ENCODE data around the gene ITPA. TPM values are rescaled to one million over a fixed set of nuclear protein-coding genes. Genes with fewer than 3 reads are reported as not detected.
"Not testable (repeated sequence)": the region's sequence is repeated elsewhere in the genome, so short reads cannot be mapped to it uniquely, and the experiment has no call there.

ITPA gene
- polyA plus RNA-seq, 3 donors from 2014 or later = 75.0 to 84.5 (median 76.3) TPM

DNA sequence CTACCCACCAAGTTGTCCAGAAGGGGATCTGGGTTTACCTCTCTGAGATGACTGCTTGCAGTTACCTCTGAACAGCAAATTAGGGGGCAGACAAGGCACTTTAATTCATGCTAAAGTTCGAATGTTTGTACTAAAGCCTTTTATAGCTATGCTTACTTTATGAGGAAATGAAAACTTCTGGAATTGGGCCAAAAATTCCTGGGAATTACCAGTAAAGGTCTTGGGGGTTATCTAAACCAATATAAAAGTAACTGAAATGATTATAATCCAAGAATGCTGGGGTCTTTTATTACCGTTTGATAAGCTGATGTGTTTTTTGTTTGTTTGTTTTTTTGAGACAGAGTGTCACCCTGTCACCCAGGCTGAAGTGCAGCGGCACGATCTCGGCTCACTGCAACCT, 28.0 kb upstream of the ITPA start:
- Mint-ChIP-seq H3K4me3 (no peak overlapping the region), H3K27me3 (ENCODE audit: low read depth in 3 of 3) (peaks cover 0 to 4% (median 2%) of the 10 kb centered on the region in 3 donors), H3K4me1 (no peaks in the 10 kb centered on the region), H3K36me3 (no peaks in the 10 kb centered on the region), H3K9me3 (no peaks in the 10 kb centered on the region), H3K27ac (no peak overlapping the region)
- DNase-seq = no peak

- H3K9me3 Mint-ChIP-seq; DNase-seq; H3K4me1 Mint-ChIP-seq; H3K27ac Mint-ChIP-seq; H3K36me3 Mint-ChIP-seq; H3K27me3 Mint-ChIP-seq (ENCODE audit: low read depth in 3 of 3); H3K4me3 Mint-ChIP-seq: not testable (repeated sequence)
Observed at GRCh38 chr20:3182429-3182828, 26.9 kb upstream of the ITPA start.

DNA sequence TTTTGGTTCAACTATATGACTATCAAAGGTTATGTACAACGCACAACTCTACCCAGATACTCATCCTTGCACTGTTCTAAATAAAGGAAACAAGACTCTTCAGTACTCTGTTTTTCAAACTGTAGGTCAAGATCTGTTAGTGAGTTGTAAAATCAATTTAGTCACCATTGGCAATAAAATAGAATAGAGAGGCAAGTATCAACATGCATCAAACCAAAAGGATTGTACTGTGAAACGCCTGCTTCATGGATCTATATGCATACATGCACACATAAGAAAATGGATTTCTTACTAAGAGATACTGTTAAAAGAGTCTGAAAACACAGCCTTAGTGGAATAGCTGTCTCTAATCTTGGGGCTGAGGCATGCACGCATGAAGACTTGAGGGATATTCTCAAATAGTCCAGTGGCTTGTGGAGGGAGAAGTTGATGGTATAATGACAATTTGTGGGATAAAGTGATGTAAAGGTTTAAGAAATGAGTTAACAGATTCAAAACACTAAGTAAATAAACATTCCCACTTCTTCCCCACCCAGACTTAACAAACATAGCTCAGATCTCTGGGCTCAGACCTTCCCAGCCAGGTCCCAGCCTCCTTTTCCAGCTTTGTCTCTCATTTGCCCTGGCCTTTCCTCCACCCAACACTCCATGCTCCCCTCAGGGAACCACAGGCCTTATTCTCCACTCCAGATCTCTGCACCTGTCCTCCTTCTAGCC, 25.2 kb upstream of the ITPA start:
- Mint-ChIP-seq H3K9me3 (no peaks in the 10 kb centered on the region), H3K36me3 (no peaks in the 10 kb centered on the region), H3K4me1 (no peaks in the 10 kb centered on the region), H3K27me3 (ENCODE audit: low read depth in 3 of 3) (no peaks in the 10 kb centered on the region), H3K27ac (peak overlapping the region in 1 of 6 donors; percentile 26), H3K4me3 (no peak overlapping the region)
- DNase-seq = no peak

DNA sequence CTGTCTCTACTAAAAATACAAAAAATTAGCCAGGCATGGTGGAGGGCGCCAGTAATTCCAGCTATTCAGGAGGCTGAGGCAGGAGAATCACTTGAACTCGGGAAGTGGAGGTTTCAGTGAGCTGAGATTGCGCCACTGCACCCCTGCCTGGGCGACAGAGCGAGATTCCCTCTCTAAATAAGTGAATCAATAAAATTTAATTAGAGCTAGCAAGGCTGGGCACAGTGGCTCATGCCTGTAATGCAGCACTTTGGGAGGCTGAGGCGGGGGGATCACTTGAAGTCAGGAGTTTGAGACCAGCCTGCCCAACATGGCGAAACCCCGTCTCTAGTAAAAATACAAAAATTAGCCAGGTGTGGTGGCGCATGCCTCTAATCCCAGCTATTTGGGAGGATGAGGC, 21.4 kb upstream of the ITPA start:
- H3K27ac Mint-ChIP-seq = peak overlapping the region in 1 of 6 donors; percentile 11
- peaks cover 7 to 24% (median 19%) of the 10 kb centered on the region in 3 donors for H3K36me3 Mint-ChIP-seq
- H3K27me3 Mint-ChIP-seq (ENCODE audit: low read depth in 3 of 3); DNase-seq; H3K4me1 Mint-ChIP-seq; H3K9me3 Mint-ChIP-seq; H3K4me3 Mint-ChIP-seq: not testable (repeated sequence)

DNA sequence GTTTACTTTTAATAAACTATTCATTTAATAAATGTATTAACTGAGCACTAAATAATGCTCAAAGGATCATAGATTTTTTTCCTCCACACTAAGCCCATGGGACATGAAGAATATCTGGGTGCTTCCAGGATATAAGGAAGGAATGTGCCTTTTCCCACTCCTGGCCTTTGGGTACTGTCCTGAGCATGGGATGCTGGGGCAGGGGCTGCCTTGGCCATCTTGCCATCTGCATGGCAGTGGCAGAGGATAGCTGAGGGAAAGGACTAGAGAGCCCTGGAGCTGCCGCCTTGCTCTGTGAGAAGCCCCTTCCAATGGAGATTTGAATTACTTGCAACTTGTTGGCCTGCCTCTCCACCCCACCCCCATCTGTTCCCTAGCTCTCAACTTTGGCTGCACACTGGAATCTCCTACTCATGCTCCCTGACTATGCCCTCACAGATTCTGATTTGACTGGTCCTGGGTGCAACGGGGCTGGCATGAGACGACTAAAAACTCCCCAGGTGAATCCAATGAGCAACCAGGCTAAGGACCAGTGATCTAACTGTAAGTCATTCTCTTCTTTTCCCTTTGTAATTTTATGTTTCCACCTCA, 20.4 kb upstream of the ITPA start:
- Mint-ChIP-seq H3K4me1 (no peaks in the 10 kb centered on the region), H3K4me3 (no peak overlapping the region), H3K9me3 (no peaks in the 10 kb centered on the region), H3K36me3 (peaks cover 8 to 25% (median 19%) of the 10 kb centered on the region in 3 donors), H3K27me3 (ENCODE audit: low read depth in 3 of 3) (no peaks in the 10 kb centered on the region), H3K27ac (peak overlapping the region in 2 of 6 donors; percentile 34 to 62)
- no peak for DNase-seq

- no peak for DNase-seq
- Mint-ChIP-seq H3K36me3 (peaks cover 8 to 25% (median 19%) of the 10 kb centered on the region in 3 donors), H3K4me1 (no peaks in the 10 kb centered on the region), H3K27me3 (ENCODE audit: low read depth in 3 of 3) (no peaks in the 10 kb centered on the region), H3K4me3 (no peak overlapping the region), H3K9me3 (no peaks in the 10 kb centered on the region), H3K27ac (peak overlapping the region in 4 of 6 donors; percentile 25 to 62 (median 30))
Observed at GRCh38 chr20:3189561-3190131, 19.7 kb upstream of the ITPA start.

GRCh38 chr20:3190681-3191111, 18.6 kb upstream of the ITPA start:
- H3K36me3 Mint-ChIP-seq = peaks cover 8 to 32% (median 24%) of the 10 kb centered on the region in 3 donors
- no peaks in the 10 kb centered on the region for H3K27me3 Mint-ChIP-seq (ENCODE audit: low read depth in 3 of 3)
- H3K9me3 Mint-ChIP-seq = no peaks in the 10 kb centered on the region
- DNase-seq = no peak
- no peak overlapping the region for H3K4me3 Mint-ChIP-seq
- peak overlapping the region in 1 of 6 donors; percentile 64 for H3K27ac Mint-ChIP-seq
- H3K4me1 Mint-ChIP-seq = peaks cover 0 to 2% of the 10 kb centered on the region in 2 donors

GRCh38 chr20:3192226-3193015, 16.9 kb upstream of the ITPA start:
- H3K9me3 Mint-ChIP-seq = no peaks in the 10 kb centered on the region
- peak overlapping the region in 1 of 6 donors; percentile 11 for H3K27ac Mint-ChIP-seq

DNA sequence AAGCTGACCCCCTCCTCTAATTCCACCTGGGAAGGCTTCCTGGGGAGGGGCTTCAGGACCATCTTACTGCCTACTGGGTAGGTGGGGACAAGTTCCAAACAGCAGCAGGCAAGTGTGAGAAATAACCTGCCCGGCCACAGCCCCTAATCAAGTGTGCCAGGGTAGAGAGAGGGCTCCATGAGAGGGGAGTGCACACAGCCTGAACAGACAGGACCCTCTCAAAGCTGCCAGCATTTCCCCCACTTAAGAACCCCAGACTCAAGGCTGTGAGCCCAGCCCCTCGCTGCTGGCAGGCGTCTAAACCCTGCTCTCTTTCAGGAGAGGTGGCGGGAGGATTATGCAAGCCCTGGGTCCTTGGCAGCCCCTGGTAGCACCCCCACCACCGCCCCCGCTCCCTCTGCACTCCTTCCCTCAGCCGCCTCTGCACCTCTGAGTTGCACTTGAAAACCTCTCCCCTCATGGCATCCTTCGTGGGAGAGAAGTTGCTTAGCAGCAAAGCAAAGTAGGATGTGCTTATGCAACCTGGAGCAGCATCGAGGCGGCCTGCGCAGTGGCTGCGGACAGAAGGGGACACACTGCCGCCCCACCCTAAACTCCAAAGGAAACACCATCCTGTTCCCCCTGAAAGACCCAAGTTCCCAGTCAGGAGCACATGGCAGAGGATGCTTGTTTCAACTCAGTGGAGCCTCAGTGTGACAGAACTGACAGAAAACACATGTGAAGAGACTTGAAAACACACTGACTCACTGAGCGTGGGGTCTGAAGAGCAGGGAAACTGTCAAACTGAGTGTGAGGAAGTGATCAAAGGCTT, 15.3 kb upstream of the ITPA start:
- H3K27ac Mint-ChIP-seq = no peak overlapping the region
- no peak for DNase-seq
- H3K27me3 Mint-ChIP-seq (ENCODE audit: low read depth in 3 of 3) = no peaks in the 10 kb centered on the region
- peaks cover 8 to 45% (median 29%) of the 10 kb centered on the region in 3 donors for H3K36me3 Mint-ChIP-seq
- H3K9me3 Mint-ChIP-seq = no peaks in the 10 kb centered on the region
- peaks cover 0 to 2% of the 10 kb centered on the region in 2 donors for H3K4me1 Mint-ChIP-seq
- H3K4me3 Mint-ChIP-seq = no peak overlapping the region

More at GRCh38 chr20:3192226-3193015, 16.9 kb upstream of the ITPA start:
- Mint-ChIP-seq H3K27me3 (ENCODE audit: low read depth in 3 of 3) (no peaks in the 10 kb centered on the region), H3K36me3 (peaks cover 8 to 39% (median 29%) of the 10 kb centered on the region in 3 donors), H3K4me1 (peaks cover 0 to 2% of the 10 kb centered on the region in 2 donors), H3K4me3 (no peak overlapping the region)
- DNase-seq = no peak

- H3K36me3 Mint-ChIP-seq = peaks cover 8 to 52% (median 33%) of the 10 kb centered on the region in 3 donors
- DNase-seq = no peak
- no peaks in the 10 kb centered on the region for H3K27me3 Mint-ChIP-seq (ENCODE audit: low read depth in 3 of 3)
- no peak overlapping the region for H3K27ac Mint-ChIP-seq
- H3K4me1 Mint-ChIP-seq = peaks cover 2 to 6% of the 10 kb centered on the region in 2 donors
- no peak overlapping the region for H3K4me3 Mint-ChIP-seq
- H3K9me3 Mint-ChIP-seq = no peaks in the 10 kb centered on the region
Observed at GRCh38 chr20:3194617-3195280, 14.5 kb upstream of the ITPA start.

DNA sequence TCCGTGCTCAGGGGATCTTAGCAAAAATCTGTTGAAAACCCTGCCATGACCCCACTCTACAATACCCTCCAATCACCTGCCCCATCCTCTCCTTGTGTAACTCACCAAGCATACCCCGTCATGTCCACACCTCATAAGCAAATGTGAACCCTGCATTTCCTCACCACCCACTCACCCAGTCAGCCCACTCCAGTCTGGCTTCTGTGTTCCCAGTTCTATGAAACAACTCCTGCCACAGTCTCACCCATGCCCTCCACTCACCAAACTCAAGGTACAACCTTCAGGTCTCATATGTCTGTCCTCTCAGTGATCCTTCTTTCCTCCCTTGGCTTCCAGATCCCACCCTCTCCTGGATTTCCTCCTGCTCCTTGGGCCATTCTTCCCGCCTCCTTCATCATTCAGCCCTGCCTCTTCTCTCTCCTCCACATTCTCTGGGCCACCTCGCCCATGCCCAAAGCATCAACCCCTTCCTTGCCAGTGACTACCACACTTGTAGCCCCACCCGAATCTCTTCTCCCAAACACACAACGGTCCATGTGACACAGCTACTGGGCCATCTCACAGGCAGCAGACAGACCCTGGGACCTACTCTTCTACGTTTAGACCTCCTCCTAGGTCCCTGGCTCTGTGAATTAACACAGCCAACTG, 13.6 kb upstream of the ITPA start:
- Mint-ChIP-seq H3K4me3 (no peak overlapping the region), H3K27me3 (ENCODE audit: low read depth in 3 of 3) (no peaks in the 10 kb centered on the region), H3K4me1 (peaks cover 2 to 6% of the 10 kb centered on the region in 2 donors), H3K27ac (peak overlapping the region in 2 of 6 donors; percentile 30 to 40), H3K36me3 (peaks cover 11 to 52% (median 38%) of the 10 kb centered on the region in 3 donors), H3K9me3 (no peaks in the 10 kb centered on the region)
- DNase-seq = no peak

- no peak overlapping the region for H3K4me3 Mint-ChIP-seq
- peaks cover 13 to 17% of the 10 kb centered on the region in 2 donors for H3K4me1 Mint-ChIP-seq
- no peak for DNase-seq
- no peak overlapping the region for H3K27ac Mint-ChIP-seq
- H3K36me3 Mint-ChIP-seq = peaks cover 4 to 33% (median 19%) of the 10 kb centered on the region in 3 donors
- H3K27me3 Mint-ChIP-seq (ENCODE audit: low read depth in 3 of 3) = peaks cover under 1 to 2% (median 1%) of the 10 kb centered on the region in 3 donors
- H3K9me3 Mint-ChIP-seq = no peaks in the 10 kb centered on the region
Observed at GRCh38 chr20:3199206-3199605, 10.1 kb upstream of the ITPA start.

All from immature natural killer cell (primary cell).